Psoas muscle (tissue), 8 donors: ENCODE results near the gene SH3BP1. TPM values are rescaled to one million over a fixed set of nuclear protein-coding genes. Genes with fewer than 3 reads are reported as not detected.

ENCODE experiments used
- ATAC-seq, 4 donors: fragments of 200-7000 bp; cut with Tn5 transposase; one replicate each; pipeline ENCODE4 v1.9.1; 2020; ENCODE audit warnings: moderate library complexity in 3 of 4, mild to moderate bottlenecking in 2 of 4
- DNase-seq, 2 donors: peaks; one replicate each; pipeline ENCODE4 v3.0.0-alpha.2; 2020
- H3K27ac ChIP-seq: fragments of 200-600 bp; one replicate; pipeline ENCODE4 v1.8.0; 2022
- H3K27me3 ChIP-seq, 3 donors: fragments of 200-600 bp in 1 of 3; one replicate each; pipeline versions ENCODE4 v1.6.1 to v1.8.0; 2013 to 2022; ENCODE audit warnings: low read length in 2 of 3, mild to moderate bottlenecking in 2 of 3, moderate library complexity in 1 of 3; ENCODE audit not compliant: insufficient read depth in 3 of 3
- H3K36me3 ChIP-seq, 2 donors: fragments of 200-600 bp in 1 of 2; one replicate each; pipeline versions ENCODE4 v1.6.1 to v1.8.0; 2013 to 2022; ENCODE audit warnings: low read depth in 1 of 2, mild to moderate bottlenecking in 1 of 2, moderate library complexity in 1 of 2; ENCODE audit not compliant: insufficient read depth in 1 of 2
- H3K4me1 ChIP-seq: fragments of 200-600 bp; one replicate; pipeline ENCODE4 v1.8.0; 2022
- H3K4me3 ChIP-seq: fragments of 200-600 bp; one replicate; pipeline ENCODE4 v1.8.0; 2022; ENCODE audit warnings: mild to moderate bottlenecking
- H3K9me3 ChIP-seq: fragments of 200-600 bp; one replicate; pipeline ENCODE4 v1.8.0; 2022
- WGBS, 3 donors: extraction: QIAGEN DNeasy Blood & Tissue Kit; methylation state at CpG; one replicate each; pipeline versions ENCODE4 v1.1.6 to v1.1.7; 2013; 5-methylcytosine and 5-hydroxymethylcytosine counted together
- intact Hi-C, 2 donors: fragments of 100-400 bp; cut with DNase I; formaldehyde crosslinking; loops; one replicate each; pipeline versions ENCODE4 v1.11.0 to v1.14.2; 2022
- polyA plus RNA-seq, 3 donors: library from polyadenylated mRNA; stranded (reverse); fragments of 200-250 nt; gene quantifications; one replicate each; pipeline ENCODE4 v1.2.3, GENCODE V29; 2013
- total RNA-seq, 4 donors: library from RNA; stranded (reverse); fragmentation: NEBNext Ultra II Directional in 2 of 4; extraction: Animal tissue kit (Norgen Biotek cat#: 25700) in 2 of 4; gene quantifications; one replicate each; pipeline versions ENCODE4 v1.2.1 to v1.2.4, GENCODE V29; 2021 to 2023
- TF ChIP-seq, protein P1 (sequence below): fragments of 200-600 bp; IDR thresholded peaks from one replicate; pipeline ENCODE4 v1.8.0; 2022; ENCODE audit warnings: antibody characterized with exemption
- donor health status: healthy with polysubstance abuse.
- donor health status: DM: no; HTN: no; CAD: no; lungs with moderate emphysema.
- donor health status: Bipolar disorder and iron deficiency.
- donor health status: healthy.
- donor health status: DM: yes; HTN: yes; CAD: no.
- donor health status: DM: no; HTN: no; CAD: no.
- donor health status: DM: no; HTN: no; CAD: no.
- donor health status: DM: yes; HTN: yes; CAD: no.

SH3BP1 gene
- total and polyA plus RNA-seq, 7 donors, result 0.20 to 2.4 (median 1.4) TPM

GRCh38 chr22:37664249-37665101 lies 25.0 kb downstream of the SH3BP1 start:
- DNase-seq, result no peak
- no peak overlapping the region for H3K4me3 ChIP-seq
- TF ChIP-seq, protein P1, sequence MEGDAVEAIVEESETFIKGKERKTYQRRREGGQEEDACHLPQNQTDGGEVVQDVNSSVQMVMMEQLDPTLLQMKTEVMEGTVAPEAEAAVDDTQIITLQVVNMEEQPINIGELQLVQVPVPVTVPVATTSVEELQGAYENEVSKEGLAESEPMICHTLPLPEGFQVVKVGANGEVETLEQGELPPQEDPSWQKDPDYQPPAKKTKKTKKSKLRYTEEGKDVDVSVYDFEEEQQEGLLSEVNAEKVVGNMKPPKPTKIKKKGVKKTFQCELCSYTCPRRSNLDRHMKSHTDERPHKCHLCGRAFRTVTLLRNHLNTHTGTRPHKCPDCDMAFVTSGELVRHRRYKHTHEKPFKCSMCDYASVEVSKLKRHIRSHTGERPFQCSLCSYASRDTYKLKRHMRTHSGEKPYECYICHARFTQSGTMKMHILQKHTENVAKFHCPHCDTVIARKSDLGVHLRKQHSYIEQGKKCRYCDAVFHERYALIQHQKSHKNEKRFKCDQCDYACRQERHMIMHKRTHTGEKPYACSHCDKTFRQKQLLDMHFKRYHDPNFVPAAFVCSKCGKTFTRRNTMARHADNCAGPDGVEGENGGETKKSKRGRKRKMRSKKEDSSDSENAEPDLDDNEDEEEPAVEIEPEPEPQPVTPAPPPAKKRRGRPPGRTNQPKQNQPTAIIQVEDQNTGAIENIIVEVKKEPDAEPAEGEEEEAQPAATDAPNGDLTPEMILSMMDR, result no peak
- peak overlapping the region; percentile 36 for H3K27ac ChIP-seq
- intact Hi-C loops, result no loop called here
- H3K9me3 ChIP-seq, result no peaks in the 10 kb centered on the region
- WGBS, 3 donors, result 27 to 44% (median 31%) methylated on average over 16 of the region's 16 CpGs
- peaks cover 0 to 15% of the 10 kb centered on the region in 2 donors for H3K36me3 ChIP-seq
- H3K27me3 ChIP-seq, result no peaks in the 10 kb centered on the region
- H3K4me1 ChIP-seq, result peaks cover 44% of the 10 kb centered on the region
- no peak for ATAC-seq

DNA sequence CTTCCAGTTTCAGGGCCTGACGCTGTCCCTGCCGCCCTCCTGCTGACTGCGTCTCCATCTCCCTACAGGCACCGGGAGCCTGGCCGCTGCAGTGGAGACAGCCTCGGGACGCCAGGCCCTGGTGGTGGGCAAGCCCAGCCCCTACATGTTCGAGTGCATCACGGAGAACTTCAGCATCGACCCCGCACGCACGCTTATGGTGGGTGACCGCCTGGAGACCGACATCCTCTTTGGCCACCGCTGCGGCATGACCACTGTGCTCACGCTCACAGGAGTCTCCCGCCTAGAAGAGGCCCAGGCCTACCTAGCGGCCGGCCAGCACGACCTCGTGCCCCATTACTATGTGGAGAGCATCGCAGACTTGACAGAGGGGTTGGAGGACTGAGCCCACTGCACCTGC lies 26.0 kb downstream of the SH3BP1 start:
- peaks cover 34% of the 10 kb centered on the region for H3K4me1 ChIP-seq
- ATAC-seq (no peak), DNase-seq (no peak)
- intact Hi-C loops, result no loop called here
- no peak overlapping the region for H3K27ac ChIP-seq
- 89 to 92% (median 90%) methylated on average over 24 of the region's 24 CpGs for WGBS, 3 donors
- H3K9me3 ChIP-seq, result no peaks in the 10 kb centered on the region
- TF ChIP-seq, protein P1, result no peak
- no peak overlapping the region for H3K4me3 ChIP-seq
- peaks cover 0 to 15% of the 10 kb centered on the region in 2 donors for H3K36me3 ChIP-seq
- no peaks in the 10 kb centered on the region for H3K27me3 ChIP-seq

- DNase-seq (no peak), ATAC-seq (no peak)
- Histone ChIP-seq H3K27me3 (no peaks in the 10 kb centered on the region), H3K36me3 (peaks cover 0 to 15% of the 10 kb centered on the region in 2 donors), H3K4me1 (peaks cover 30% of the 10 kb centered on the region), H3K4me3 (no peak overlapping the region), H3K27ac (no peak overlapping the region), H3K9me3 (no peaks in the 10 kb centered on the region)
- intact Hi-C loops, result no loop called here
- TF ChIP-seq, protein P1, result no peak
- WGBS, 3 donors, result 76 to 84% (median 82%) methylated on average over 6 of the region's 6 CpGs
Observed at GRCh38 chr22:37669586-37669985, 30.1 kb downstream of the SH3BP1 start.

DNA sequence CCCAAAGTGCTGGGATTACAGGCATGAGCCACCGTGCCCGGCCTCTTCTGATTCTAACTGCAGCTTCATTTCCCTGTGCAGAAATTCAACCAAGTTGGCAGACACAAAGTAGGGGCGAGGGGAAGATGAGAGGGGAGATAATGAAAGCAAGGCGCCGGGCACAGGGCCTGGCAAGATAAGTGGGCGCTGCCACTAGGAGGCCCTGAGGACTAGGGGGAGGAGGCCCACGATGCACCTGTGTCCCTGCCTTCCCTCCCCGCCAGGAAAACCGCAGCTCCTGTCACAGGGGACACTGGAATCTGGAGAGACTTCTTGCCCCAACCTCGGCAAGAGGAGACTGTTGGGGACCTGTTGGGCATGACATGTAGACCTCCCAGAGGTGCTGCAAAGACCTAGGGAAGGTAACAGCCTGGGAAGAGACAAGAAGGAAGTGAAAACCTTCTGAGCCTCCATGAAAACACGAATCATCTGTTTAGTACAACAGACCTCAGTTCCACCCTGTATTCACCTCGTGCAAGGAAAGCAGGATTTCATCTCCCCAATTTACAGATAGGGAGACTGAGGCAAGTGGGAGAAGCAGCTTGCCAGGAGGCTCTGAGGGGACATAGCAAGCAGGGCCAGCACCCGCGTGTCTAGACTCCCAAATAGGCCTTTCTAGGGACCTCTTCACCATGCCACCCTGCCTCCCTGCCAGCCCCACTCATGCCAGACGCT lies 32.9 kb downstream of the SH3BP1 start:
- intact Hi-C loops, result no loop called here
- Histone ChIP-seq H3K27me3 (no peaks in the 10 kb centered on the region), H3K9me3 (no peaks in the 10 kb centered on the region), H3K4me1 (peaks cover 28% of the 10 kb centered on the region), H3K36me3 (no peaks in the 10 kb centered on the region), H3K27ac (peak overlapping the region; percentile 1), H3K4me3 (no peak overlapping the region)
- TF ChIP-seq, protein P1, result no peak
- DNase-seq, result no peak
- ATAC-seq, result no peak
- WGBS, 3 donors, result 66 to 78% (median 71%) methylated on average over 15 of the region's 15 CpGs
